Glutamatergic neuron (in vitro differentiated cells): ENCODE results near the gene SLIT3. TPM values are rescaled to one million over a fixed set of nuclear protein-coding genes. Genes with fewer than 3 reads are reported as not detected.

Source experiments
- DNase-seq: peaks from one replicate; pipeline ENCODE4 v3.0.0; 2022
- H3K27ac Mint-ChIP-seq: one replicate; pipeline ENCODE4 v1.8.0; 2020; ENCODE audit warnings: mild to moderate bottlenecking, mixed read lengths, inconsistent platforms; ENCODE audit not compliant: unreplicated experiment
- H3K27me3 Mint-ChIP-seq: one replicate; pipeline ENCODE4 v1.8.0; 2020; ENCODE audit warnings: mild to moderate bottlenecking, moderate library complexity, mixed read lengths, inconsistent platforms; ENCODE audit not compliant: unreplicated experiment
- H3K36me3 Mint-ChIP-seq: one replicate; pipeline ENCODE4 v1.8.0; 2020; ENCODE audit warnings: mild to moderate bottlenecking, mixed read lengths, inconsistent platforms; ENCODE audit not compliant: unreplicated experiment
- H3K4me1 Mint-ChIP-seq: one replicate; pipeline ENCODE4 v1.8.0; 2020; ENCODE audit warnings: mild to moderate bottlenecking, low read depth, mixed read lengths, inconsistent platforms; ENCODE audit not compliant: unreplicated experiment
- H3K4me3 Mint-ChIP-seq: one replicate; pipeline ENCODE4 v1.8.0; 2020; ENCODE audit warnings: mild to moderate bottlenecking, mixed read lengths, inconsistent platforms; ENCODE audit not compliant: unreplicated experiment
- H3K9me3 Mint-ChIP-seq: one replicate; pipeline ENCODE4 v1.8.0; 2020; ENCODE audit warnings: mild to moderate bottlenecking, moderate library complexity, mixed read lengths, inconsistent platforms; ENCODE audit not compliant: unreplicated experiment
- CTCF ChIP-seq: fragments of 200-600 bp; sonication (generic); IDR thresholded peaks from one replicate; pipeline ENCODE4 v1.5.0; 2021; ENCODE audit not compliant: partially characterized antibody, unreplicated experiment
- total RNA-seq: library from RNA; stranded (reverse); fragmentation: NEBNext Ultra II Directional; extraction: Animal tissue kit (Norgen Biotek cat#: 25700); gene quantifications from one replicate; pipeline ENCODE4 v1.2.1, GENCODE V29; 2021; ENCODE audit not compliant: unreplicated experiment

SLIT3 gene
- total RNA-seq, 1 donor from 2014 or later: 11.5 TPM

GRCh38 chr5:169183576-169183975 lies 117.4 kb downstream of the SLIT3 start:
- no peak for TF ChIP-seq CTCF
- H3K9me3 Mint-ChIP-seq: no peaks in the 10 kb centered on the region
- no peak for DNase-seq
- no peaks in the 10 kb centered on the region for H3K27me3 Mint-ChIP-seq
- H3K4me3 Mint-ChIP-seq: no peak overlapping the region
- no peaks in the 10 kb centered on the region for H3K4me1 Mint-ChIP-seq
- H3K36me3 Mint-ChIP-seq: no peaks in the 10 kb centered on the region
- no peak overlapping the region for H3K27ac Mint-ChIP-seq

GRCh38 chr5:169182797-169183196 lies 118.1 kb downstream of the SLIT3 start:
- no peaks in the 10 kb centered on the region for H3K27me3 Mint-ChIP-seq
- TF ChIP-seq CTCF: no peak
- H3K4me3 Mint-ChIP-seq: no peak overlapping the region
- H3K36me3 Mint-ChIP-seq: no peaks in the 10 kb centered on the region
- no peak for DNase-seq
- H3K27ac Mint-ChIP-seq: no peak overlapping the region
- no peaks in the 10 kb centered on the region for H3K4me1 Mint-ChIP-seq
- no peaks in the 10 kb centered on the region for H3K9me3 Mint-ChIP-seq

- no peak for DNase-seq
- Mint-ChIP-seq H3K27ac (no peak overlapping the region), H3K4me1 (no peaks in the 10 kb centered on the region), H3K4me3 (no peak overlapping the region), H3K9me3 (no peaks in the 10 kb centered on the region), H3K27me3 (no peaks in the 10 kb centered on the region), H3K36me3 (no peaks in the 10 kb centered on the region)
- TF ChIP-seq CTCF: no peak
Measured at GRCh38 chr5:169181814-169182213, 119.1 kb downstream of the SLIT3 start.

GRCh38 chr5:169178754-169179153 lies 122.2 kb downstream of the SLIT3 start:
- Mint-ChIP-seq H3K4me3 (no peak overlapping the region), H3K27ac (no peak overlapping the region), H3K27me3 (no peaks in the 10 kb centered on the region), H3K36me3 (no peaks in the 10 kb centered on the region), H3K4me1 (no peaks in the 10 kb centered on the region), H3K9me3 (no peaks in the 10 kb centered on the region)
- DNase-seq: no peak
- no peak for TF ChIP-seq CTCF

GRCh38 chr5:169178274-169178673 lies 122.7 kb downstream of the SLIT3 start:
- no peak overlapping the region for H3K4me3 Mint-ChIP-seq
- no peaks in the 10 kb centered on the region for H3K36me3 Mint-ChIP-seq
- no peaks in the 10 kb centered on the region for H3K4me1 Mint-ChIP-seq
- H3K9me3 Mint-ChIP-seq: no peaks in the 10 kb centered on the region
- no peak overlapping the region for H3K27ac Mint-ChIP-seq
- no peaks in the 10 kb centered on the region for H3K27me3 Mint-ChIP-seq
- no peak for DNase-seq
- TF ChIP-seq CTCF: no peak
